ENCODE data around the gene PTPRH. TPM values are rescaled to one million over a fixed set of nuclear protein-coding genes. Genes with fewer than 3 reads are reported as not detected.
A peak's percentile ranks its signal among the peaks of the same experiment; 100 is the strongest.
"Not testable (repeated sequence)": the region's sequence is repeated elsewhere in the genome, so short reads cannot be mapped to it uniquely, and the experiment has no call there.

Gene PTPRH
- total RNA-seq, 2 experiments from 2014 or later: not detected

- Mint-ChIP-seq H3K27ac (no peak overlapping the region), H3K36me3 (peaks cover 3% of the 10 kb centered on the region), H3K27me3 (peaks cover 29% of the 10 kb centered on the region), H3K4me1 (ENCODE audit: low read depth) (peaks cover 11% of the 10 kb centered on the region), H3K4me3 (no peak overlapping the region), H3K9me3 (peaks cover 6% of the 10 kb centered on the region)
- CTCF ChIA-PET: no interaction called here
- no peak for DNase-seq
- intact Hi-C loops (cut with micrococcal nuclease): no loop called here
- POLR2A ChIA-PET: no interaction called here
Measured at GRCh38 chr19:55213547-55213946, 4.2 kb upstream of the PTPRH start.

GRCh38 chr19:55212447-55212846 lies 3.1 kb upstream of the PTPRH start:
- intact Hi-C loops (cut with micrococcal nuclease): no loop called here
- Mint-ChIP-seq H3K27me3 (peaks cover 29% of the 10 kb centered on the region), H3K27ac (no peak overlapping the region), H3K9me3 (peaks cover 6% of the 10 kb centered on the region), H3K36me3 (peaks cover 3% of the 10 kb centered on the region), H3K4me3 (no peak overlapping the region), H3K4me1 (ENCODE audit: low read depth) (peaks cover 11% of the 10 kb centered on the region)
- ChIA-PET CTCF (interaction anchor here (1.2 kb wide), 1 partner anchor 44 kb away, joined by 4 read pairs; no protein-coding TSS in a partner anchor), POLR2A (no interaction called here)
- DNase-seq: peak; percentile 71

- intact Hi-C loops (cut with micrococcal nuclease): no loop called here
- peaks cover 3% of the 10 kb centered on the region for H3K36me3 Mint-ChIP-seq
- H3K9me3 Mint-ChIP-seq: peaks cover 6% of the 10 kb centered on the region
- ChIA-PET POLR2A (no interaction called here), CTCF (no interaction called here)
- no peak overlapping the region for H3K27ac Mint-ChIP-seq
- no peak for DNase-seq
- no peak overlapping the region for H3K4me3 Mint-ChIP-seq
- peaks cover 35% of the 10 kb centered on the region for H3K27me3 Mint-ChIP-seq
- peaks cover 2% of the 10 kb centered on the region for H3K4me1 Mint-ChIP-seq (ENCODE audit: low read depth)
Measured at GRCh38 chr19:55209693-55210472, 582 bp upstream of the PTPRH start.

GRCh38 chr19:55206664-55207500 lies 2.4 kb downstream of the PTPRH start:
- peaks cover 30% of the 10 kb centered on the region for H3K27me3 Mint-ChIP-seq
- H3K9me3 Mint-ChIP-seq: no peaks in the 10 kb centered on the region
- peak; percentile 64 for DNase-seq
- H3K36me3 Mint-ChIP-seq: no peaks in the 10 kb centered on the region
- intact Hi-C loops (cut with micrococcal nuclease): no loop called here
- peaks cover 2% of the 10 kb centered on the region for H3K4me1 Mint-ChIP-seq (ENCODE audit: low read depth)
- no peak overlapping the region for H3K4me3 Mint-ChIP-seq
- ChIA-PET CTCF (no interaction called here), POLR2A (no interaction called here)
- H3K27ac Mint-ChIP-seq: peak overlapping the region; percentile 23

- H3K4me1 Mint-ChIP-seq (ENCODE audit: low read depth); H3K4me3 Mint-ChIP-seq; H3K9me3 Mint-ChIP-seq; POLR2A ChIA-PET; H3K27ac Mint-ChIP-seq; H3K36me3 Mint-ChIP-seq; intact Hi-C loops (cut with micrococcal nuclease); CTCF ChIA-PET: not testable (repeated sequence)
- peaks cover 24% of the 10 kb centered on the region for H3K27me3 Mint-ChIP-seq
- DNase-seq: peak; percentile 20
Measured at GRCh38 chr19:55202199-55202598, 7.1 kb downstream of the PTPRH start.

GRCh38 chr19:55199620-55200204 lies 9.6 kb downstream of the PTPRH start:
- Mint-ChIP-seq H3K9me3 (no peaks in the 10 kb centered on the region), H3K4me1 (ENCODE audit: low read depth) (no peaks in the 10 kb centered on the region), H3K27me3 (peaks cover 9% of the 10 kb centered on the region), H3K36me3 (no peaks in the 10 kb centered on the region), H3K27ac (no peak overlapping the region), H3K4me3 (no peak overlapping the region)
- intact Hi-C loops (cut with micrococcal nuclease): no loop called here
- CTCF ChIA-PET: interaction anchor here (1.0 kb wide), 1 partner anchor 102 kb away, joined by 5 read pairs; no protein-coding TSS in a partner anchor
- no peak for DNase-seq
- POLR2A ChIA-PET: no interaction called here

- no peaks in the 10 kb centered on the region for H3K36me3 Mint-ChIP-seq
- intact Hi-C loops (cut with micrococcal nuclease): no loop called here
- H3K27me3 Mint-ChIP-seq: peaks cover 7% of the 10 kb centered on the region
- no peak for DNase-seq
- no peak overlapping the region for H3K4me3 Mint-ChIP-seq
- POLR2A ChIA-PET: no interaction called here
- no peaks in the 10 kb centered on the region for H3K9me3 Mint-ChIP-seq
- CTCF ChIA-PET: interaction anchor here (1.0 kb wide), 1 partner anchor 103 kb away, joined by 5 read pairs; no protein-coding TSS in a partner anchor
- H3K27ac Mint-ChIP-seq: no peak overlapping the region
- H3K4me1 Mint-ChIP-seq (ENCODE audit: low read depth): no peaks in the 10 kb centered on the region
Measured at GRCh38 chr19:55198651-55199050, 10.7 kb downstream of the PTPRH start.

- Mint-ChIP-seq H3K36me3 (no peaks in the 10 kb centered on the region), H3K27ac (no peak overlapping the region), H3K9me3 (no peaks in the 10 kb centered on the region), H3K27me3 (peaks cover 7% of the 10 kb centered on the region), H3K4me1 (ENCODE audit: low read depth) (no peaks in the 10 kb centered on the region), H3K4me3 (no peak overlapping the region)
- intact Hi-C loops (cut with micrococcal nuclease): no loop called here
- ChIA-PET CTCF (interaction anchor here (1.3 kb wide), 1 partner anchor 104 kb away, joined by 3 read pairs; no protein-coding TSS in a partner anchor), POLR2A (no interaction called here)
- DNase-seq: no peak
Measured at GRCh38 chr19:55197528-55197927, 11.8 kb downstream of the PTPRH start.

- Mint-ChIP-seq H3K4me3 (no peak overlapping the region), H3K27ac (no peak overlapping the region), H3K9me3 (no peaks in the 10 kb centered on the region), H3K4me1 (ENCODE audit: low read depth) (no peaks in the 10 kb centered on the region), H3K36me3 (no peaks in the 10 kb centered on the region), H3K27me3 (peaks cover 7% of the 10 kb centered on the region)
- ChIA-PET CTCF (no interaction called here), POLR2A (no interaction called here)
- intact Hi-C loops (cut with micrococcal nuclease): no loop called here
- DNase-seq: no peak
Measured at GRCh38 chr19:55196803-55197202, 12.5 kb downstream of the PTPRH start.

GRCh38 chr19:55193481-55193880 lies 15.8 kb downstream of the PTPRH start:
- POLR2A ChIA-PET: no interaction called here
- H3K27me3 Mint-ChIP-seq: peaks cover 9% of the 10 kb centered on the region
- no peak overlapping the region for H3K4me3 Mint-ChIP-seq

GRCh38 chr19:55189403-55189835 lies 19.9 kb downstream of the PTPRH start:
- no peaks in the 10 kb centered on the region for H3K36me3 Mint-ChIP-seq
- POLR2A ChIA-PET: no interaction called here
- H3K4me1 Mint-ChIP-seq (ENCODE audit: low read depth): no peaks in the 10 kb centered on the region
- no peak overlapping the region for H3K27ac Mint-ChIP-seq
- DNase-seq: no peak
- peaks cover 11% of the 10 kb centered on the region for H3K27me3 Mint-ChIP-seq
- CTCF ChIA-PET: no interaction called here
- intact Hi-C loops (cut with micrococcal nuclease): no loop called here
- no peak overlapping the region for H3K4me3 Mint-ChIP-seq
- no peaks in the 10 kb centered on the region for H3K9me3 Mint-ChIP-seq

More at GRCh38 chr19:55193481-55193880, 15.8 kb downstream of the PTPRH start:
- no peaks in the 10 kb centered on the region for H3K9me3 Mint-ChIP-seq
- no peak overlapping the region for H3K27ac Mint-ChIP-seq
- no peaks in the 10 kb centered on the region for H3K4me1 Mint-ChIP-seq (ENCODE audit: low read depth)
- no peaks in the 10 kb centered on the region for H3K36me3 Mint-ChIP-seq
- DNase-seq: no peak
- CTCF ChIA-PET: no interaction called here
- intact Hi-C loops (cut with micrococcal nuclease): no loop called here

- Mint-ChIP-seq H3K4me1 (ENCODE audit: low read depth) (no peaks in the 10 kb centered on the region), H3K27me3 (peaks cover 13% of the 10 kb centered on the region), H3K27ac (no peak overlapping the region), H3K9me3 (no peaks in the 10 kb centered on the region), H3K4me3 (no peak overlapping the region), H3K36me3 (no peaks in the 10 kb centered on the region)
- no peak for DNase-seq
- POLR2A ChIA-PET: no interaction called here
- CTCF ChIA-PET: no interaction called here
- intact Hi-C loops (cut with micrococcal nuclease): no loop called here
Measured at GRCh38 chr19:55188625-55189024, 20.7 kb downstream of the PTPRH start.

Data from activated CD4-positive, alpha-beta memory T cell treated with anti-CD3 and anti-CD28 coated beads for 36 hours (primary cell).